HG02678 (cell line): ENCODE measurements around the gene NFATC2.

ENCODE experiments used
- ATAC-seq: cut with Tn5 transposase; IDR thresholded peaks from one replicate; pipeline ENCODE4 v1.9.1; 2021; ENCODE audit warnings: mild to moderate bottlenecking, moderate library complexity; ENCODE audit not compliant: unreplicated experiment

NFATC2 gene

GRCh38 chr20:51522207-51522606, 20.3 kb downstream of the NFATC2 start:
- ATAC-seq: no peak

GRCh38 chr20:51517839-51518238, 24.7 kb downstream of the NFATC2 start:
- ATAC-seq: no peak

- no peak for ATAC-seq
Observed at GRCh38 chr20:51516855-51517254, 25.7 kb downstream of the NFATC2 start.

GRCh38 chr20:51514836-51515235, 27.7 kb downstream of the NFATC2 start:
- no peak for ATAC-seq

- ATAC-seq: no peak
Observed at GRCh38 chr20:51514249-51514648, 28.3 kb downstream of the NFATC2 start.

- no peak for ATAC-seq
Observed at GRCh38 chr20:51513545-51513944, 29.0 kb downstream of the NFATC2 start.

- no peak for ATAC-seq
Observed at GRCh38 chr20:51512645-51513044, 29.9 kb downstream of the NFATC2 start.

GRCh38 chr20:51511861-51512619, 30.5 kb downstream of the NFATC2 start:
- no peak for ATAC-seq

GRCh38 chr20:51510936-51511605, 31.4 kb downstream of the NFATC2 start:
- ATAC-seq: no peak

GRCh38 chr20:51510169-51510568, 32.4 kb downstream of the NFATC2 start:
- ATAC-seq: no peak

GRCh38 chr20:51509208-51509607, 33.3 kb downstream of the NFATC2 start:
- no peak for ATAC-seq

- ATAC-seq: no peak
Observed at GRCh38 chr20:51508780-51509179, 33.7 kb downstream of the NFATC2 start.

- ATAC-seq: no peak
Observed at GRCh38 chr20:51508158-51508557, 34.4 kb downstream of the NFATC2 start.

GRCh38 chr20:51507216-51508036, 35.1 kb downstream of the NFATC2 start:
- ATAC-seq: no peak

- ATAC-seq: no peak
Observed at GRCh38 chr20:51506527-51507215, 35.8 kb downstream of the NFATC2 start.

- ATAC-seq: no peak
Observed at GRCh38 chr20:51505566-51505965, 37.0 kb downstream of the NFATC2 start.

GRCh38 chr20:51503376-51503775, 39.1 kb downstream of the NFATC2 start:
- no peak for ATAC-seq

- ATAC-seq: no peak
Observed at GRCh38 chr20:51500936-51501335, 41.6 kb downstream of the NFATC2 start.

GRCh38 chr20:51500311-51500710, 42.2 kb downstream of the NFATC2 start:
- ATAC-seq: peak; percentile 70

GRCh38 chr20:51498765-51499540, 43.6 kb downstream of the NFATC2 start:
- ATAC-seq: no peak
